Pancreas (tissue), 10 donors: ENCODE results near the gene SAYSD1. TPM values are rescaled to one million over a fixed set of nuclear protein-coding genes. Genes with fewer than 3 reads are reported as not detected.

Source experiments
- ATAC-seq, 4 donors: fragments of 200-7000 bp; cut with Tn5 transposase; one replicate each; pipeline versions ENCODE4 v1.8.0 to v1.9.1; 2020; ENCODE audit warnings: mild to moderate bottlenecking in 4 of 4, moderate library complexity in 4 of 4
- DNase-seq, 6 donors: peaks; one replicate each; pipeline ENCODE4 v3.0.0-alpha.2; 2020
- FAIRE-seq: peaks from 2 replicates; lab custom pipeline; 2012; peaks lifted over from hg19 to GRCh38; lab: Jason Lieb, UNC
- H3K27ac ChIP-seq, 4 donors: fragments of 200-600 bp; sonication (generic); 1 replicate in 3 of 4; 2 replicates in 1 of 4; pipeline versions ENCODE4 v1.5.0 to v1.8.0; 2020
- H3K27me3 ChIP-seq, 4 donors: fragments of 200-600 bp; one replicate each; pipeline ENCODE4 v1.8.0; 2021
- H3K36me3 ChIP-seq, 3 donors: fragments of 200-600 bp; sonication (generic) in 1 of 3; one replicate each; pipeline versions ENCODE4 v1.5.0 to v1.8.0; 2020 to 2021
- H3K4me1 ChIP-seq, 3 donors: fragments of 200-600 bp; one replicate each; pipeline ENCODE4 v1.8.0; 2021
- H3K4me3 ChIP-seq, 4 donors: fragments of 200-600 bp; sonication (generic) in 2 of 4; one replicate each; pipeline versions ENCODE4 v1.5.0 to v1.8.0; 2020 to 2021
- H3K9me3 ChIP-seq, 4 donors: fragments of 200-600 bp; one replicate each; pipeline ENCODE4 v1.8.0; 2021
- WGBS, 2 donors: extraction: QIAGEN DNeasy Blood & Tissue Kit; methylation state at CpG; one replicate each; pipeline ENCODE4 v1.1.7; 2013; 5-methylcytosine and 5-hydroxymethylcytosine counted together
- intact Hi-C, 3 donors: fragments of 100-400 bp; cut with DNase I; formaldehyde crosslinking; loops; one replicate each; pipeline versions ENCODE4 v1.11.1 to v1.14.2; 2022
- polyA plus RNA-seq, 2 donors: library from polyadenylated mRNA; stranded (reverse); fragments of 200-250 nt; gene quantifications; one replicate each; pipeline ENCODE4 v1.2.3, GENCODE V29; 2013
- total RNA-seq, 6 donors: library from RNA; stranded (reverse); fragmentation: NEBNext Ultra II Directional in 4 of 6; extraction: Animal tissue kit (Norgen Biotek cat#: 25700) in 4 of 6; gene quantifications; one replicate each; pipeline versions ENCODE4 v1.2.1 to v1.2.4, GENCODE V29; 2021 to 2023
- TF ChIP-seq, protein P1 (sequence below), 4 donors: fragments of 200-600 bp; sonication (generic) in 3 of 4; IDR thresholded peaks; one replicate each; pipeline versions ENCODE4 v1.5.0 to v1.8.0; 2021; ENCODE audit warnings: antibody characterized with exemption in 4 of 4
- donor health status: healthy with polysubstance abuse.
- donor health status: DM: no; HTN: no; CAD: no; lungs with moderate emphysema.
- donor health status: DM: no; HTN: no; CAD: no.
- donor health status: control.
- donor health status: control.
- donor health status: Bipolar disorder and iron deficiency.
- donor health status: DM: yes; HTN: yes; CAD: no.
- donor health status: DM: no; HTN: no; CAD: no.
- donor health status: DM: no; HTN: no; CAD: no.
- donor health status: DM: yes; HTN: yes; CAD: no.

The SAYSD1 gene
- total and polyA plus RNA-seq, 8 donors, result 5.8 to 12.4 (median 8.7) TPM

GRCh38 chr6:39061588-39061987 is 53.4 kb downstream of the SAYSD1 start:
- TF ChIP-seq, protein P1, sequence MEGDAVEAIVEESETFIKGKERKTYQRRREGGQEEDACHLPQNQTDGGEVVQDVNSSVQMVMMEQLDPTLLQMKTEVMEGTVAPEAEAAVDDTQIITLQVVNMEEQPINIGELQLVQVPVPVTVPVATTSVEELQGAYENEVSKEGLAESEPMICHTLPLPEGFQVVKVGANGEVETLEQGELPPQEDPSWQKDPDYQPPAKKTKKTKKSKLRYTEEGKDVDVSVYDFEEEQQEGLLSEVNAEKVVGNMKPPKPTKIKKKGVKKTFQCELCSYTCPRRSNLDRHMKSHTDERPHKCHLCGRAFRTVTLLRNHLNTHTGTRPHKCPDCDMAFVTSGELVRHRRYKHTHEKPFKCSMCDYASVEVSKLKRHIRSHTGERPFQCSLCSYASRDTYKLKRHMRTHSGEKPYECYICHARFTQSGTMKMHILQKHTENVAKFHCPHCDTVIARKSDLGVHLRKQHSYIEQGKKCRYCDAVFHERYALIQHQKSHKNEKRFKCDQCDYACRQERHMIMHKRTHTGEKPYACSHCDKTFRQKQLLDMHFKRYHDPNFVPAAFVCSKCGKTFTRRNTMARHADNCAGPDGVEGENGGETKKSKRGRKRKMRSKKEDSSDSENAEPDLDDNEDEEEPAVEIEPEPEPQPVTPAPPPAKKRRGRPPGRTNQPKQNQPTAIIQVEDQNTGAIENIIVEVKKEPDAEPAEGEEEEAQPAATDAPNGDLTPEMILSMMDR (IDR thresholded peaks at IDR 0.05), result no peak
- FAIRE-seq, result no peak
- Histone ChIP-seq H3K9me3 (no peaks in the 10 kb centered on the region), H3K27ac (no peak overlapping the region), H3K4me3 (no peak overlapping the region), H3K27me3 (no peaks in the 10 kb centered on the region), H3K4me1 (no peaks in the 10 kb centered on the region), H3K36me3 (no peaks in the 10 kb centered on the region)
- WGBS, 2 donors, result 74 to 75% methylated on average over 3 of the region's 3 CpGs
- intact Hi-C loops, result no loop called here
- no peak for ATAC-seq
- no peak for DNase-seq

- WGBS, 2 donors, result 86 to 88% methylated on average over 6 of the region's 6 CpGs
- no peak overlapping the region for H3K4me3 ChIP-seq
- no peak overlapping the region for H3K27ac ChIP-seq
- ATAC-seq (peak in 2 of 4 donors; percentile 25 to 56), FAIRE-seq (no peak), DNase-seq (no peak)
- intact Hi-C loops, result no loop called here
- H3K27me3 ChIP-seq, result no peaks in the 10 kb centered on the region
- H3K36me3 ChIP-seq, result no peaks in the 10 kb centered on the region
- H3K9me3 ChIP-seq, result no peaks in the 10 kb centered on the region
- TF ChIP-seq, protein P1 (IDR thresholded peaks at IDR 0.05), result no peak
- no peaks in the 10 kb centered on the region for H3K4me1 ChIP-seq
These were observed 53.8 kb downstream of the SAYSD1 start for GRCh38 chr6:39061182-39061581.

GRCh38 chr6:39060467-39061160 is 54.4 kb downstream of the SAYSD1 start:
- no peaks in the 10 kb centered on the region for H3K27me3 ChIP-seq

DNA sequence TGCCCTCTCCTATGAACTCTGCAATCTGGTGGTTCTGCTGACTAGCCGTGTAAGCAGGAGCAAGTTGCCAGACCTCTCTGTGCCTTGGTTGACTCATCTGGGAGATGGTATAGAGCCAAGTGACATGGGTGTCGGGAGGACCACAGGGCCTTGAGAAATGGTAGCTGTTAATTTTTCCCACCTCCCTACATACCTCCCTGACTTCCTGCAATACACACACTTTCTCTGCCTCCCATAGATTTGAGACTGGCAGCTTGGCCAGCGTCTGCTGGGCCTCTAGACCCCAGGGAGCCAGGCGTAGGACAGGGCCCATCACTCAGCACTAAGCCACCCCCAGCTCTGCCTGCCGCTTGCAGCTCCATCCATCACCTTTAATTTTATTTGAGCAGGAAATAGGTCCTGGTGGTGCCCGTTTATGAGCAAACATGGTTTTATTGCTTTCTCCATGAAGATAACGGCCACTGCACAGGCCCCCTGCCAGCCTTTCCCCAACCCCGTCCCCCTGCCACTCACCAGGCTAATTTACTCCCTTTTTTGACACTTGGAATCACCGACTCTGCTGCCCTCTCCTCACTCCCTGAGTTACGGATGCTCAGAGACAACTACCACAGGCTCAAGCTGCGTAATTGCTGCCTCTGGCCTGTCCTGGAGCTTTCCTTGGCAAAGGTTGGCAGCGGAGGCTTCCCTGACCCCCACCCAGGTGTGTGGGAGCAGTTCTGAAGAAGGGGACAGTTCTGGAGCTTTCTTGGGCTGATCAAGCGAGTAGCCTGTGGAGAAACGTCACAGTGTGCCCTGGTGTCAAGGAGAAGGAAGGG is 55.3 kb downstream of the SAYSD1 start:
- H3K4me1 ChIP-seq, result peaks cover 0 to 6% (median 0%) of the 10 kb centered on the region in 3 donors
- 74 to 80% methylated on average over 14 of the region's 14 CpGs for WGBS, 2 donors
- no peak overlapping the region for H3K4me3 ChIP-seq
- peak in 1 of 4 donors; percentile 8 for ATAC-seq
- intact Hi-C loops, result no loop called here
- DNase-seq, result peak in 1 of 6 donors; percentile 25
- H3K27ac ChIP-seq, result no peak overlapping the region
- no peak for FAIRE-seq
- no peaks in the 10 kb centered on the region for H3K9me3 ChIP-seq
- no peaks in the 10 kb centered on the region for H3K27me3 ChIP-seq
- TF ChIP-seq, protein P1 (IDR thresholded peaks at IDR 0.05), result no peak
- no peaks in the 10 kb centered on the region for H3K36me3 ChIP-seq

More at GRCh38 chr6:39060467-39061160, 54.4 kb downstream of the SAYSD1 start:
- no peak for ATAC-seq
- TF ChIP-seq, protein P1 (IDR thresholded peaks at IDR 0.05), result no peak
- H3K4me3 ChIP-seq, result no peak overlapping the region
- 84 to 87% methylated on average over 7 of the region's 7 CpGs for WGBS, 2 donors
- no peaks in the 10 kb centered on the region for H3K36me3 ChIP-seq
- H3K9me3 ChIP-seq, result no peaks in the 10 kb centered on the region
- no peak for FAIRE-seq
- DNase-seq, result no peak
- intact Hi-C loops, result no loop called here
- H3K27ac ChIP-seq, result no peak overlapping the region
- no peaks in the 10 kb centered on the region for H3K4me1 ChIP-seq
